ENCODE results near the gene SELENON. TPM values are rescaled to one million over a fixed set of nuclear protein-coding genes. Genes with fewer than 3 reads are reported as not detected.

The SELENON gene
- total RNA-seq, 1 donor from 2014 or later: 87.1 TPM

DNA sequence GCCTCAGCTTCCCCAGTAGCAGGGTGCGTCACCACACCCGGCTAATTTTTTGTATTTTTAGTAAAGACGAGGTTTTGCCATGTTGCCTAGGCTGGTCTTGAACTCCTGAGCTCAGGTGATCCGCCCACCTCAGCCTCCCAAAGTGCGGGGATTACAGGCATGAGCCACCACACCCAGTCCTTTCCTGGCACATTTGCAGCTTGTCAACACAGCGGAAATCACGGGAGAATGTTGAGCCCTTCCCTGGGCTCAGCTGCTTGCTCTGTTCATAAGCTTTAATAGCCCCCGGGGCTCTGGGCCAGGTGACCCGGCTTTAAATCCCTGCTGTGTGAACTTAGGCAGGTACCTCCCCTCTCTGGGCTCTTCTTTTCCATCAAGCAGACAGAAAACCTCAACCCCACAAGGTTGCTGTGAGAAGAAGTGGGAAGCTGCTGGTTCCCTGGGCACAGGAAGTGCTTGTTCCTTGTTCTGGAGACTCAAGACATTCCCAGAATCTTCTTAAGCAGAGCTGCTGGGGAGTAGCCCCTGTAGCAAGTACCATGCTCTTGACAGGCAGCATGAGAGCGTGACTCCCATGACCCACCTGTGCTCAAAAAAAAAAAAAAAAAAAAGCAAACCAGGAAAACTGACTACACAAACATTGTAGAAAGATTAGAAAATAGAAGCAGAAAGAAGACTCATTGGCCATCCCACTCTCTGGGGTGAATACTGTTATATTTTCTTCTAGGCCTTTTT, 14.5 kb upstream of the SELENON start:
- H3K4me1 Mint-ChIP-seq (ENCODE audit: low read depth): peaks cover 11% of the 10 kb centered on the region
- TF ChIP-seq, protein P1, sequence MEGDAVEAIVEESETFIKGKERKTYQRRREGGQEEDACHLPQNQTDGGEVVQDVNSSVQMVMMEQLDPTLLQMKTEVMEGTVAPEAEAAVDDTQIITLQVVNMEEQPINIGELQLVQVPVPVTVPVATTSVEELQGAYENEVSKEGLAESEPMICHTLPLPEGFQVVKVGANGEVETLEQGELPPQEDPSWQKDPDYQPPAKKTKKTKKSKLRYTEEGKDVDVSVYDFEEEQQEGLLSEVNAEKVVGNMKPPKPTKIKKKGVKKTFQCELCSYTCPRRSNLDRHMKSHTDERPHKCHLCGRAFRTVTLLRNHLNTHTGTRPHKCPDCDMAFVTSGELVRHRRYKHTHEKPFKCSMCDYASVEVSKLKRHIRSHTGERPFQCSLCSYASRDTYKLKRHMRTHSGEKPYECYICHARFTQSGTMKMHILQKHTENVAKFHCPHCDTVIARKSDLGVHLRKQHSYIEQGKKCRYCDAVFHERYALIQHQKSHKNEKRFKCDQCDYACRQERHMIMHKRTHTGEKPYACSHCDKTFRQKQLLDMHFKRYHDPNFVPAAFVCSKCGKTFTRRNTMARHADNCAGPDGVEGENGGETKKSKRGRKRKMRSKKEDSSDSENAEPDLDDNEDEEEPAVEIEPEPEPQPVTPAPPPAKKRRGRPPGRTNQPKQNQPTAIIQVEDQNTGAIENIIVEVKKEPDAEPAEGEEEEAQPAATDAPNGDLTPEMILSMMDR (IDR thresholded peaks at IDR 0.05; ENCODE audit: unreplicated experiment): no peak
- no peak overlapping the region for H3K27ac Mint-ChIP-seq
- no peak for DNase-seq (ENCODE audit: low spot score, unreplicated experiment)
- no peak overlapping the region for H3K4me3 Mint-ChIP-seq (ENCODE audit: low read depth)
- no peaks in the 10 kb centered on the region for H3K36me3 Mint-ChIP-seq (ENCODE audit: insufficient read depth)
- H3K9me3 Mint-ChIP-seq (ENCODE audit: low read depth): no peaks in the 10 kb centered on the region
- H3K27me3 Mint-ChIP-seq: peaks cover 11% of the 10 kb centered on the region

DNA sequence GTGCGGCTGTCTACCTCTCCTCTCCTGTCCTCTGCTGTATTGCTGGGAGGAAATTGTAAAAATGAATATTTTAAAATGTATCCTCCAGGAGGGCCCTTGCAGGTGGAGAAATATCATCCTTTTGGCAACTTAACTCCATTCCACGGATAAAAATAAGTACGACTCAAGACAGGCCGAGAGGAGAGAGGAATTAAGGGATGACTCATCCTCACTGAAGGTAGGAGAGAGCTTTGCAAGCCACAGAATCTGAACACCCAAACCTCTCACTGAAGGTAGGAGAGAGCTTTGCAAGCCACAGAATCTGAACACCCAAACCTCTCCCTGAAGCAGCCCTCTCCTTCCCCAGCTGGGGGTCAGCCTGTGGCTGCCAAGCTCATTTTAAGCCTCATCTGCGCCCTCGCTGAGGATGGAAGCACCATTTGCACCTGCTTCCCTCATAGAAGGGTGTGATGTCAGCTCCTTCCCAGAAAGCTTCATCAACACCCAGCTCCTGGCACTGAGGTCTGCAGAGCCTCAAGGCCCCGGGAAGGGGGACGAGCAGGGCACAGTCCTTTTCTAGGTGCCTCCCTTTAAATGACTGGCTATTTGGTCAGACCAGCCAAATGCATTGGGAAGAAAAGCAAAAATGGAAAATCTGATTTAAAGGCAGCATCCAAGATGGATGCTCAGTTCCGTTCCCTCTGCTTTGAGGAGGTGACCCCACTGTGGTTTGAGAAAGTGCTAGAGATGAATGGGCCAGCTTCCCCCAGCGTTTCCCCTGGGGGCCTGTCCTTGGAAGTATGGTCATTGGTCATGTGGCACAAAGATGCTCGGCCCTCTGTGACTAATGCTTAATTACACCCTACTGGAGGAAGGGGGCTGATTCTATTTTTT, 12.9 kb upstream of the SELENON start:
- TF ChIP-seq, protein P1 (IDR thresholded peaks at IDR 0.05; ENCODE audit: unreplicated experiment): no peak
- no peak overlapping the region for H3K4me3 Mint-ChIP-seq (ENCODE audit: low read depth)
- no peaks in the 10 kb centered on the region for H3K9me3 Mint-ChIP-seq (ENCODE audit: low read depth)
- no peaks in the 10 kb centered on the region for H3K36me3 Mint-ChIP-seq (ENCODE audit: insufficient read depth)
- H3K4me1 Mint-ChIP-seq (ENCODE audit: low read depth): peaks cover 11% of the 10 kb centered on the region
- peaks cover 15% of the 10 kb centered on the region for H3K27me3 Mint-ChIP-seq
- no peak overlapping the region for H3K27ac Mint-ChIP-seq
- DNase-seq (ENCODE audit: low spot score, unreplicated experiment): no peak

DNA sequence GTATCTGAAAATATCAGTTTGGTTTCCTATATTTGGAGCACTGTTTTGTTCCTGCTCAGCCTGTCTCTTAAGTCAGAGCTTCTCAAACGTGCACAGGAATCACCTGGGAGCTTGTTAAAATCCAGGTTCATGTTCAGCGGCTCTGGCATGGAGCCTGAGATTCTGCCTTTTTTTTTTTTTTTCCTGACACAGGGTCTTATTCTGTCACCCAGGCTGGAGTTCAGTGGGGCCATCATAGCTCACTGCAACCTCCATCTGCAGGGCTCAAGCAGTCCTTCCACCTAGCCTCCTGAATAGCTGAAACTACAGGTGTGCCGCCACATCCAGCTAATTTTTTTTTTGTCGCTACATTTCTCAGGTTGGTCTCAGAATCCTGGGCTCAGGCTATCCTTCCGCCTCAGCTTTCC, 12.2 kb upstream of the SELENON start:
- no peak for DNase-seq (ENCODE audit: low spot score, unreplicated experiment)
- Mint-ChIP-seq H3K4me1 (ENCODE audit: low read depth) (peaks cover 11% of the 10 kb centered on the region), H3K27ac (no peak overlapping the region), H3K4me3 (ENCODE audit: low read depth) (no peak overlapping the region), H3K36me3 (ENCODE audit: insufficient read depth) (no peaks in the 10 kb centered on the region), H3K9me3 (ENCODE audit: low read depth) (no peaks in the 10 kb centered on the region), H3K27me3 (peaks cover 16% of the 10 kb centered on the region)
- TF ChIP-seq, protein P1 (IDR thresholded peaks at IDR 0.05; ENCODE audit: unreplicated experiment): no peak

DNA sequence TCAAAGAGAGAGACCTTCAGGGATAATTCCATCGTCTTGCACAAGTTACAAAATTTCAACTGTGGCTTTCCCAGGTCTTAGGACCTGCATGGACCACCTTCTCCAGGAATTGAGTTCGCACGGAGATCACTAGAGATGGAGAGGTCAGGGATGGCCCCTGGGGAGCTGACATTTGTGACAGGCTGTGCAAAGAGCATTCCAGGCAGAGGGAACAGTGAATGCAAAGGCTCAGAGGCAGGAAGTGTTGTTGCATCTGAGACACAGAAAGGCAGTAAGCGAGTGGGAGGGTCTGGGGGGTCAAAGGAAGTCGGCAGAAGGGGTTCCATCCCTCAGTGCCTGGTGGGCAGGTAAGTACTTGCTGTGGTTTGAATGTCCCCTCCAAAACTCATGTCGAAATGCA, 9.5 kb upstream of the SELENON start:
- no peaks in the 10 kb centered on the region for H3K9me3 Mint-ChIP-seq (ENCODE audit: low read depth)
- TF ChIP-seq, protein P1 (IDR thresholded peaks at IDR 0.05; ENCODE audit: unreplicated experiment): no peak
- H3K27ac Mint-ChIP-seq: no peak overlapping the region
- no peak overlapping the region for H3K4me3 Mint-ChIP-seq (ENCODE audit: low read depth)
- H3K27me3 Mint-ChIP-seq: peaks cover 21% of the 10 kb centered on the region
- H3K4me1 Mint-ChIP-seq (ENCODE audit: low read depth): peaks cover 12% of the 10 kb centered on the region
- H3K36me3 Mint-ChIP-seq (ENCODE audit: insufficient read depth): no peaks in the 10 kb centered on the region
- no peak for DNase-seq (ENCODE audit: low spot score, unreplicated experiment)

DNA sequence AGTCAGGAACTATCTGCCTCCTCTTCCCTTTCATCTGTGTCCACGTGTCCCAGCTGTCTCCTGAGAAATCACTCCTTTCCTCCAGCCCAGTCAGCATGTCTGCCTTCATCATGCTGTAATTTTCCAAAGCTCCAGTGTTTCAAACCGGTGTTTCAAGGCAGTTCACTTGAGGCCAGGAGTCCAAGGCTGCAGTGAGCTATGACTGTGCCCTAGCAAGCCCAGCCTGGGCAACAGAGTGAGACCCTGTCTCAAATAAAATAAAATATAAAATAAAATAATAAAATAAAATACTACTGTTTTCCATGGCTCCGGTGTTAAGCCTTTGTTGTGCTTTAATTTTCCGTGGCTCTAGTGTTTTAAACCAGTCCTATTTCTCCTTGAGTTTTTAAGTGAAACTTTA, 7.9 kb upstream of the SELENON start:
- Mint-ChIP-seq H3K4me1 (ENCODE audit: low read depth) (peaks cover 16% of the 10 kb centered on the region), H3K4me3 (ENCODE audit: low read depth) (no peak overlapping the region), H3K36me3 (ENCODE audit: insufficient read depth) (no peaks in the 10 kb centered on the region), H3K27me3 (peaks cover 29% of the 10 kb centered on the region), H3K27ac (no peak overlapping the region), H3K9me3 (ENCODE audit: low read depth) (no peaks in the 10 kb centered on the region)
- no peak for DNase-seq (ENCODE audit: low spot score, unreplicated experiment)
- TF ChIP-seq, protein P1 (IDR thresholded peaks at IDR 0.05; ENCODE audit: unreplicated experiment): no peak
